Measurements from ENCODE around the gene RNASE7. TPM values are rescaled to one million over a fixed set of nuclear protein-coding genes. Genes with fewer than 3 reads are reported as not detected.
"Not testable (repeated sequence)": the region's sequence is repeated elsewhere in the genome, so short reads cannot be mapped to it uniquely, and the experiment has no call there.

Gene RNASE7
- polyA plus RNA-seq, 1 of the 3 experiments (the other 2 are of a cell fraction): not detected

GRCh38 chr14:21003788-21004346, 38.3 kb upstream of the RNASE7 start:
- Histone ChIP-seq H3K27me3 (ENCODE audit: insufficient read depth) (no peaks in the 10 kb centered on the region), H3K27ac (ENCODE audit: low read depth in 2 of 2, low read length in 1 of 2) (no peak overlapping the region), H3K9me2 (no peaks in the 10 kb centered on the region), H3K4me2 (no peak overlapping the region), H3K9me3 (no peaks in the 10 kb centered on the region), H4K20me1 (ENCODE audit: insufficient read depth) (no peaks in the 10 kb centered on the region), H3K4me3 (ENCODE audit: low read depth in 2 of 2, low read length in 1 of 2) (no peak overlapping the region), H3K36me3 (replicated peaks in 1 of 2; ENCODE audit: control insufficient read depth in 1 of 2, insufficient read depth in 2 of 2, low read length in 1 of 2) (no peaks in the 10 kb centered on the region), H3K4me1 (ENCODE audit: control insufficient read depth in 1 of 2, insufficient read depth in 2 of 2, low read depth in 1 of 2, low read length in 1 of 2) (no peaks in the 10 kb centered on the region; a peak in 1 of 4 replicates), H3K9ac (no peak overlapping the region), H3F3A (replicated peaks; ENCODE audit: insufficient read depth) (no peaks in the 10 kb centered on the region), H3K79me2 (ENCODE audit: insufficient read depth) (no peaks in the 10 kb centered on the region), H2AFZ (ENCODE audit: low read depth) (no peak overlapping the region)
- no peak for TF ChIP-seq SIN3A (IDR thresholded peaks at IDR 0.05; ENCODE audit: borderline replicate concordance, low read depth, low read length)
- no peak for TF ChIP-seq RCOR1 (IDR thresholded peaks at IDR 0.05; ENCODE audit: low read length)
- TF ChIP-seq CHD2 (IDR thresholded peaks at IDR 0.05; ENCODE audit: low read length, partially characterized antibody): no peak
- no peak for TF ChIP-seq MEF2A (IDR thresholded peaks at IDR 0.05; ENCODE audit: borderline replicate concordance, low read depth)
- no peak for TF ChIP-seq IRF3 (IDR thresholded peaks at IDR 0.05; ENCODE audit: low read depth, low read length)
- no peak for TF ChIP-seq USF2 (IDR thresholded peaks at IDR 0.05; ENCODE audit: borderline replicate concordance, low read depth, low read length)
- TF ChIP-seq TCF12 (IDR thresholded peaks at IDR 0.05): no peak
- no peak for TF ChIP-seq EZH2phosphoT487 (IDR thresholded peaks at IDR 0.05; ENCODE audit: borderline replicate concordance, low read depth)
- no peak for TF ChIP-seq YY1 (IDR thresholded peaks at IDR 0.05; ENCODE audit: low read depth)
- TF ChIP-seq NRF1 (IDR thresholded peaks at IDR 0.05; ENCODE audit: low read depth, low read length): no peak
- TF ChIP-seq FOSL2 (IDR thresholded peaks at IDR 0.05; ENCODE audit: borderline replicate concordance, low read depth): no peak
- TF ChIP-seq MAX (IDR thresholded peaks at IDR 0.05; ENCODE audit: low read depth): no peak
- CTCF ChIA-PET: interaction anchor here (2.3 to 7.5 kb wide), 5 partner anchors 12 to 103 kb away, joined by 7 to 83 read pairs (median 24); no protein-coding TSS in a partner anchor
- DNase-seq: no peak
- POLR2A ChIA-PET: no interaction called here
- WGBS (ENCODE audit: low lambda C conversion rate): 84% methylated on average over 14 of the region's 14 CpGs

- H3K4me2 ChIP-seq; H3K9me3 ChIP-seq; POLR2A ChIA-PET; H3K9ac ChIP-seq; H4K20me1 ChIP-seq (ENCODE audit: insufficient read depth); H2AFZ ChIP-seq (ENCODE audit: low read depth); H3K4me3 ChIP-seq (ENCODE audit: low read depth in 2 of 2, low read length in 1 of 2); H3K36me3 ChIP-seq (replicated peaks in 1 of 2; ENCODE audit: control insufficient read depth in 1 of 2, insufficient read depth in 2 of 2, low read length in 1 of 2); H3K27ac ChIP-seq (ENCODE audit: low read depth in 2 of 2, low read length in 1 of 2); DNase-seq; H3K79me2 ChIP-seq (ENCODE audit: insufficient read depth); H3K4me1 ChIP-seq (ENCODE audit: control insufficient read depth in 1 of 2, insufficient read depth in 2 of 2, low read depth in 1 of 2, low read length in 1 of 2); H3K9me2 ChIP-seq; H3F3A ChIP-seq (replicated peaks; ENCODE audit: insufficient read depth): not testable (repeated sequence)
- 54% methylated on average over 3 of the region's 3 CpGs for WGBS (ENCODE audit: low lambda C conversion rate)
- CTCF ChIA-PET: interaction anchor here (1.5 to 18.2 kb wide), 3 partner anchors 18 to 92 kb away, joined by 3 to 555 read pairs (median 248); partner anchors contain the start of genes RNASE7, TMEM253 and ZNF219
- peaks cover 15% of the 10 kb centered on the region for H3K27me3 ChIP-seq (ENCODE audit: insufficient read depth)
Measured at GRCh38 chr14:21009721-21010120, 32.4 kb upstream of the RNASE7 start.
